ENCODE measurements around the gene MECR. TPM values are rescaled to one million over a fixed set of nuclear protein-coding genes. Genes with fewer than 3 reads are reported as not detected.
A peak's percentile ranks its signal among the peaks of the same experiment; 100 is the strongest.
"Not testable (repeated sequence)": the region's sequence is repeated elsewhere in the genome, so short reads cannot be mapped to it uniquely, and the experiment has no call there.

MECR gene
- total RNA-seq, 1 donor from 2014 or later = 25.1 TPM

GRCh38 chr1:29237852-29238619 is 7.3 kb upstream of the MECR start:
- no peaks in the 10 kb centered on the region for H3K9me3 ChIP-seq (ENCODE audit: control insufficient read depth in 3 of 3, low read length in 3 of 3)
- H3K4me1 ChIP-seq (ENCODE audit: control insufficient read depth in 3 of 3, insufficient read depth in 3 of 3, low read length in 3 of 3) = peaks cover 14 to 29% (median 21%) of the 10 kb centered on the region in 3 donors
- peak overlapping the region; percentile 38 for H3K27ac ChIP-seq (ENCODE audit: low read depth, low read length)
- H3K27me3 ChIP-seq (ENCODE audit: control insufficient read depth in 3 of 3, insufficient read depth in 3 of 3, low read length in 3 of 3) = peaks cover 0 to 10% (median 0%) of the 10 kb centered on the region in 3 donors
- peak overlapping the region; percentile 50 to 81 (median 70) for H3K9ac ChIP-seq (ENCODE audit: low read depth in 1 of 3, low read length in 3 of 3)
- H3K36me3 ChIP-seq (ENCODE audit: control insufficient read depth in 3 of 3, insufficient read depth in 3 of 3, low read length in 3 of 3) = no peaks in the 10 kb centered on the region
- peak overlapping the region; percentile 48 to 84 (median 83) for H3K4me3 ChIP-seq (ENCODE audit: low read length in 3 of 3)

GRCh38 chr1:29237129-29237821 is 6.5 kb upstream of the MECR start:
- peak overlapping the region; percentile 81 to 87 (median 85) for H3K9ac ChIP-seq (ENCODE audit: low read depth in 1 of 3, low read length in 3 of 3)
- H3K27me3 ChIP-seq (ENCODE audit: control insufficient read depth in 3 of 3, insufficient read depth in 3 of 3, low read length in 3 of 3) = peaks cover 0 to 10% (median 0%) of the 10 kb centered on the region in 3 donors
- peak overlapping the region; percentile 90 to 97 (median 95) for H3K4me3 ChIP-seq (ENCODE audit: low read length in 3 of 3)

DNA sequence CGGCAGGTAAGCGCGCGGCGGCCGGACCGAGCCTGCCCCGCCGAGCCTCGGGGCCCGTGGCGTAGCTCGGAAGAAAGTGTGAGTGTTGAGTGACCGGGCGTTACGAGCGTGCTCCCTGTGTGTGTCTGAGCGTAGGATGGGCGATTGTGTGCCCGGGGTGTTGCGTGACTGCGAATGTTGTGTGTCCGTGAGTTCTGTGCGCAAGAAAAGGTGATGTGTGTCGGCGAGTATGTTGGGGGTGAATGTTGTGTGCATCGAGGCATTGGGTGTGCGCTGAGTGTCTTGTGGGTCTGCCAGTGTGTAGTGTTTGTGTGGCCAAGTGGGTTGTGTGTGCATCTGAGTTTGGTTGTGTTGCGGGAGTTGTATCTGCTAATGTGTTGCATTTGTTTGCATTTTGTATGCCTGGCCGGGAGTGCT is 6.0 kb upstream of the MECR start:
- Histone ChIP-seq H3K27me3 (ENCODE audit: control insufficient read depth in 3 of 3, insufficient read depth in 3 of 3, low read length in 3 of 3) (peaks cover 0 to 10% (median 0%) of the 10 kb centered on the region in 3 donors), H3K4me3 (ENCODE audit: low read length in 3 of 3) (peak overlapping the region; percentile 90 to 97 (median 95)), H3K4me1 (ENCODE audit: control insufficient read depth in 3 of 3, insufficient read depth in 3 of 3, low read length in 3 of 3) (peaks cover 14 to 29% (median 21%) of the 10 kb centered on the region in 3 donors), H3K36me3 (ENCODE audit: control insufficient read depth in 3 of 3, insufficient read depth in 3 of 3, low read length in 3 of 3) (no peaks in the 10 kb centered on the region), H3K27ac (ENCODE audit: low read depth, low read length) (no peak overlapping the region), H3K9ac (ENCODE audit: low read depth in 1 of 3, low read length in 3 of 3) (peak overlapping the region; percentile 81 to 87 (median 85)), H3K9me3 (ENCODE audit: control insufficient read depth in 3 of 3, low read length in 3 of 3) (no peaks in the 10 kb centered on the region)

More at GRCh38 chr1:29237129-29237821, 6.5 kb upstream of the MECR start:
- Histone ChIP-seq H3K36me3 (ENCODE audit: control insufficient read depth in 3 of 3, insufficient read depth in 3 of 3, low read length in 3 of 3) (no peaks in the 10 kb centered on the region), H3K27ac (ENCODE audit: low read depth, low read length) (peak overlapping the region; percentile 42), H3K9me3 (ENCODE audit: control insufficient read depth in 3 of 3, low read length in 3 of 3) (no peaks in the 10 kb centered on the region), H3K4me1 (ENCODE audit: control insufficient read depth in 3 of 3, insufficient read depth in 3 of 3, low read length in 3 of 3) (peaks cover 14 to 29% (median 21%) of the 10 kb centered on the region in 3 donors)

DNA sequence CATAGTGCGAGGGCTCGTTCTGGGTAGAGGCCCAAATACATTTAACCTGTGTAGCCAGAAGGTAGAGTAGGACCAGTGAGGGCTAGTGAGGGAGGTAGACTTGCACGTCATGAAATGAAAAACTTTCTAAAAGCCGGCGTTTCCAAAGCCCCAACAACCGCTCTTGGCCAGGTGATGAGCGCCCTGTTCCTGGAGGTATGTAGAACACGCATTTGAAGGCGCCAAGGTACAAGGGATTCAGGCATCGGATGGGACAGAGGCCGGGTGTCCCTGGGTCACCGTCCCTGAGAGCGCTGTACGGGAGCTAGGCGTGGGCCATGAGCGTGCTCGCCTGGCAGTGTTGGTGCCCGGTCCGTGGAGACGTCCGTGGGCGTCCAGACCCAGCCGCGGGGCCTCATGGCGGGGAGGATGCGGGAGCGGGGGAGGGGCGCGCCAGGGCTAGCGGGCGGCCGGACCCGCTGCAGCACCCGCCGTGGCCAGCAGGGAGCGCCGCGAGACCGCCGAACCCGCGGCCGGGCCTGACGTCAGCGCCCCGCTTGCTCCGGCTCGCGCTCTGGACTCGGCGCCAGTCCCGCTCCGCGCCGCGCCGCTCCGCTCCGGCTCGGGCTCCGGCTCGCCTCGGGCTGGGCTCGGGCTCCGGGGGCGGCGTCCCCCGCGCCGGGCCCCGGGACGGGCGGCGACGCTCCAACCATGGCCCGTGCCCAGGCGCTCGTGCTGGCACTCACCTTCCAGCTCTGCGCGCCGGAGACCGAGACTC is 5.4 kb upstream of the MECR start, which contains the start of gene PTPRU:
Gene PTPRU (plus strand): TSS at position 568 of the 757 bp plus-strand sequence. CDS start 123 bp downstream, at position 691.
- H3K4me1 ChIP-seq (ENCODE audit: control insufficient read depth in 3 of 3, insufficient read depth in 3 of 3, low read length in 3 of 3) = peaks cover 15 to 33% (median 22%) of the 10 kb centered on the region in 3 donors
- peak within 1 kb of the TSS; percentile 42 for H3K27ac ChIP-seq (ENCODE audit: low read depth, low read length)
- H3K4me3 ChIP-seq (ENCODE audit: low read length in 3 of 3) = peak within 1 kb of the TSS; percentile 90 to 97 (median 95)
- H3K9ac ChIP-seq (ENCODE audit: low read depth in 1 of 3, low read length in 3 of 3) = peak within 1 kb of the TSS; percentile 81 to 87 (median 85)
- no peaks in the 10 kb centered on the region for H3K9me3 ChIP-seq (ENCODE audit: control insufficient read depth in 3 of 3, low read length in 3 of 3)
- H3K36me3 ChIP-seq (ENCODE audit: control insufficient read depth in 3 of 3, insufficient read depth in 3 of 3, low read length in 3 of 3) = no peaks in the 10 kb centered on the region
- peaks cover 0 to 10% (median 0%) of the 10 kb centered on the region in 3 donors for H3K27me3 ChIP-seq (ENCODE audit: control insufficient read depth in 3 of 3, insufficient read depth in 3 of 3, low read length in 3 of 3)

- not testable (repeated sequence) for H3K9ac ChIP-seq (ENCODE audit: low read depth in 1 of 3, low read length in 3 of 3); H3K27ac ChIP-seq (ENCODE audit: low read depth, low read length); H3K4me3 ChIP-seq (ENCODE audit: low read length in 3 of 3); H3K36me3 ChIP-seq (ENCODE audit: control insufficient read depth in 3 of 3, insufficient read depth in 3 of 3, low read length in 3 of 3); H3K27me3 ChIP-seq (ENCODE audit: control insufficient read depth in 3 of 3, insufficient read depth in 3 of 3, low read length in 3 of 3); H3K9me3 ChIP-seq (ENCODE audit: control insufficient read depth in 3 of 3, low read length in 3 of 3)
- H3K4me1 ChIP-seq (ENCODE audit: control insufficient read depth in 3 of 3, insufficient read depth in 3 of 3, low read length in 3 of 3) = peaks cover 22 to 45% (median 27%) of the 10 kb centered on the region in 3 donors
These were observed 4.1 kb upstream of the MECR start for GRCh38 chr1:29234881-29235280.

- H3K27me3 ChIP-seq (ENCODE audit: control insufficient read depth in 3 of 3, insufficient read depth in 3 of 3, low read length in 3 of 3) = peaks cover 0 to 9% (median 0%) of the 10 kb centered on the region in 3 donors
- no peak overlapping the region for H3K9ac ChIP-seq (ENCODE audit: low read depth in 1 of 3, low read length in 3 of 3)
- no peaks in the 10 kb centered on the region for H3K9me3 ChIP-seq (ENCODE audit: control insufficient read depth in 3 of 3, low read length in 3 of 3)
These were observed 3.7 kb upstream of the MECR start for GRCh38 chr1:29234471-29234870.

DNA sequence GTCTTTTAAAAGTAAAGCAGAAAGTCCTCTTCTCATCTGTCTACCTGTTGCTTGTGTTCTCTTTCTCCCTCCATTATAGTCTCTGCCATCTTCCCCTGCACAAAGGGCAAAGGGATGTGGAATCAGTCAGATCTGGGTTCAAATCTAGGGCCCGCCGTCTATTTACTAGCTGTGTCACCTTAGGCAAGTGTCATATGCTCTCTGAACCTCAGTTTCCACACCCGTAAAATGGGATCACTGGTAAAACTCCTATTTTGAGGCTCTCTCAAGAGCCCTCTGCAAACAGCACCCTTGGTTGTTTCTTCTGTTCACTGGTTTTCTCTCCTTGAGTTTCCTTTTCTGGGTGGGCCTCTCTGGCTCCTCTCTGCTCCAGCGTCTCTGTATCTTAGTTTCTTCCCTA is 3.0 kb upstream of the MECR start:
- Histone ChIP-seq H3K4me1 (ENCODE audit: control insufficient read depth in 3 of 3, insufficient read depth in 3 of 3, low read length in 3 of 3) (peaks cover 25 to 43% (median 29%) of the 10 kb centered on the region in 3 donors), H3K9ac (ENCODE audit: low read depth in 1 of 3, low read length in 3 of 3) (no peak overlapping the region), H3K36me3 (ENCODE audit: control insufficient read depth in 3 of 3, insufficient read depth in 3 of 3, low read length in 3 of 3) (no peaks in the 10 kb centered on the region), H3K9me3 (ENCODE audit: control insufficient read depth in 3 of 3, low read length in 3 of 3) (no peaks in the 10 kb centered on the region), H3K27ac (ENCODE audit: low read depth, low read length) (no peak overlapping the region), H3K4me3 (ENCODE audit: low read length in 3 of 3) (no peak overlapping the region), H3K27me3 (ENCODE audit: control insufficient read depth in 3 of 3, insufficient read depth in 3 of 3, low read length in 3 of 3) (peaks cover 0 to 7% (median 0%) of the 10 kb centered on the region in 3 donors)

More at GRCh38 chr1:29234471-29234870, 3.7 kb upstream of the MECR start:
- no peaks in the 10 kb centered on the region for H3K36me3 ChIP-seq (ENCODE audit: control insufficient read depth in 3 of 3, insufficient read depth in 3 of 3, low read length in 3 of 3)
- H3K27ac ChIP-seq (ENCODE audit: low read depth, low read length) = no peak overlapping the region
- H3K4me1 ChIP-seq (ENCODE audit: control insufficient read depth in 3 of 3, insufficient read depth in 3 of 3, low read length in 3 of 3) = peaks cover 26 to 48% (median 30%) of the 10 kb centered on the region in 3 donors
- no peak overlapping the region for H3K4me3 ChIP-seq (ENCODE audit: low read length in 3 of 3)

GRCh38 chr1:29232387-29232786 is 1.7 kb upstream of the MECR start:
- Histone ChIP-seq H3K4me3 (ENCODE audit: low read length in 3 of 3) (no peak overlapping the region), H3K36me3 (ENCODE audit: control insufficient read depth in 3 of 3, insufficient read depth in 3 of 3, low read length in 3 of 3) (no peaks in the 10 kb centered on the region), H3K9ac (ENCODE audit: low read depth in 1 of 3, low read length in 3 of 3) (no peak overlapping the region), H3K27ac (ENCODE audit: low read depth, low read length) (no peak overlapping the region), H3K4me1 (ENCODE audit: control insufficient read depth in 3 of 3, insufficient read depth in 3 of 3, low read length in 3 of 3) (peaks cover 21 to 38% (median 21%) of the 10 kb centered on the region in 3 donors), H3K27me3 (ENCODE audit: control insufficient read depth in 3 of 3, insufficient read depth in 3 of 3, low read length in 3 of 3) (peaks cover 0 to 7% (median 0%) of the 10 kb centered on the region in 3 donors), H3K9me3 (ENCODE audit: control insufficient read depth in 3 of 3, low read length in 3 of 3) (no peaks in the 10 kb centered on the region)

DNA sequence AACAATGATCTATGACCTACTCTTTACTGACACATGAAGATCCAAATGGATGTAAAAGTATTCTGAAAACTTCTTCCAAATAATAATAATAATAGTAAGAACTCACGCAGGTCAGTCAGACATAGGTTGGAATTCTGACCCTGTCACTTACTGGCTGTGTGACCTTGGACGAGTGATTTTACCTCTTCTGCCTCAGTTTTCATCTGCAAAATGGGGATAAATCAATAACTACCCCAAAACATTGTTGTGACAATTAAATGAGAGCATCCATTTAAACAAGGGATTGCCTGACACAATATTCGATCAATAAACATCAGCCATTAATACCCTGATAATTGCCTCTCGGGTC is 556 bp downstream of the MECR start:
- peak overlapping the region; percentile 84 to 89 (median 86) for H3K9ac ChIP-seq (ENCODE audit: low read depth in 1 of 3, low read length in 3 of 3)
- peaks cover 0 to 4% (median 2%) of the 10 kb centered on the region in 3 donors for H3K36me3 ChIP-seq (ENCODE audit: control insufficient read depth in 3 of 3, insufficient read depth in 3 of 3, low read length in 3 of 3)
- H3K27ac ChIP-seq (ENCODE audit: low read depth, low read length) = peak overlapping the region; percentile 73
- no peaks in the 10 kb centered on the region for H3K27me3 ChIP-seq (ENCODE audit: control insufficient read depth in 3 of 3, insufficient read depth in 3 of 3, low read length in 3 of 3)
- peaks cover 9 to 24% (median 13%) of the 10 kb centered on the region in 3 donors for H3K4me1 ChIP-seq (ENCODE audit: control insufficient read depth in 3 of 3, insufficient read depth in 3 of 3, low read length in 3 of 3)
- H3K4me3 ChIP-seq (ENCODE audit: low read length in 3 of 3) = peak overlapping the region; percentile 71 to 90 (median 86)
- H3K9me3 ChIP-seq (ENCODE audit: control insufficient read depth in 3 of 3, low read length in 3 of 3) = no peaks in the 10 kb centered on the region
